HCT116 (cell line): Measurements from ENCODE around the gene SNAPC1. TPM values are rescaled to one million over a fixed set of nuclear protein-coding genes. Genes with fewer than 3 reads are reported as not detected.

Source experiments
- ATAC-seq: fragments of 200-7000 bp; cut with Tn5 transposase; 2 replicates; pipeline ENCODE4 v1.9.1; 2020; ENCODE audit warnings: mild to moderate bottlenecking, moderate library complexity
- BruUV-seq: library from RNA; stranded (reverse); fragments of 400-500 nt; replicated peaks from 2 replicates; lab custom pipeline; 2021; lab: Mats Ljungman, UMichigan
- CTCF ChIA-PET: fragments of 300-600 bp; sonication (Branson Sonifier 250); formaldehyde crosslinking; loops from one replicate; lab custom pipeline; 2021; ENCODE audit warnings: antibody characterized with exemption; lab: Charles Lee
- POLR2A ChIA-PET: fragments of 300-600, 350-600 bp; sonication (Branson Sonifier 250); formaldehyde crosslinking; loops from one replicate; lab custom pipeline; 2021; ENCODE audit warnings: antibody characterized with exemption; lab: Charles Lee
- RAD21 ChIA-PET, 2 experiments: fragments of 300-600 bp; sonication (Branson Sonifier 250); formaldehyde crosslinking; loops; one replicate each; lab custom pipeline; 2023; ENCODE audit warnings: low total read pairs in 2 of 2; ENCODE audit not compliant: uncharacterized antibody in 2 of 2, unreplicated experiment in 2 of 2, low non-redundant PET in 1 of 2; lab: Charles Lee
- DNase-seq: peaks from one replicate; pipeline ENCODE4 v3.0.0-alpha.2; 2010; ENCODE audit warnings: low read depth, low spot score
- H2AFZ ChIP-seq: fragments of 200-600 bp; shearing (Covaris generic), sonication (generic); 2 replicates; pipeline ENCODE4 v1.6.1; 2017; ENCODE audit warnings: low read depth, mixed run types, mixed read lengths, antibody characterized with exemption, low read length; ENCODE audit not compliant: poor library complexity, severe bottlenecking
- H3K27ac ChIP-seq: 2 replicates; pipeline ENCODE4 v1.5.1; 2012; ENCODE audit warnings: low read depth, low read length
- H3K27me3 ChIP-seq: fragments of 200-600 bp; sonication (generic); 2 replicates; pipeline ENCODE4 v1.6.1; 2016; ENCODE audit warnings: mixed run types, low read length, mixed read lengths; ENCODE audit not compliant: insufficient read depth
- H3K36me3 ChIP-seq, 2 experiments: fragments of 200-500 bp in 1 of 2; fragments of 200-600 bp in 1 of 2; sonication (Bioruptor generic) in 1 of 2; sonication (generic) in 1 of 2; 2 replicates each; pipeline versions ENCODE4 v1.5.1 to v1.6.1; 2014 to 2016; ENCODE audit warnings: low read length in 2 of 2, inconsistent platforms in 1 of 2, mixed read lengths in 1 of 2, mixed run types in 1 of 2; ENCODE audit not compliant: insufficient read depth in 2 of 2, control insufficient read depth in 1 of 2
- H3K4me1 ChIP-seq, 2 experiments: fragments of 200-600 bp in 1 of 2; sonication (generic) in 1 of 2; 2 replicates each; pipeline versions ENCODE4 v1.5.1 to v1.6.1; 2012 to 2017; ENCODE audit warnings: low read length in 2 of 2, inconsistent platforms in 1 of 2, mild to moderate bottlenecking in 1 of 2, mixed read lengths in 1 of 2, mixed run types in 1 of 2, moderate library complexity in 1 of 2; ENCODE audit not compliant: insufficient read depth in 2 of 2, control insufficient read depth in 1 of 2
- H3K4me2 ChIP-seq: fragments of 200-600 bp; sonication (generic); 2 replicates; pipeline ENCODE4 v1.6.1; 2017; ENCODE audit warnings: mixed run types, low read length, mixed read lengths
- H3K4me3 ChIP-seq, 2 experiments: fragments of 200-600 bp in 1 of 2; sonication (generic) in 1 of 2; replicated peaks in 1 of 2; 2 replicates each; pipeline ENCODE4 v1.5.1; 2011 to 2016; ENCODE audit warnings: low read length in 2 of 2, control low read depth in 1 of 2, low read depth in 1 of 2, mild to moderate bottlenecking in 1 of 2, mixed read lengths in 1 of 2, mixed run types in 1 of 2
- H3K79me2 ChIP-seq: fragments of 200-600 bp; sonication (generic); 2 replicates; pipeline ENCODE4 v1.6.1; 2017; ENCODE audit warnings: mild to moderate bottlenecking, mixed run types, low read length, moderate library complexity, mixed read lengths; ENCODE audit not compliant: insufficient read depth
- H3K9ac ChIP-seq: fragments of 200-600 bp; sonication (generic); 2 replicates; pipeline ENCODE4 v1.6.1; 2016; ENCODE audit warnings: low read length, mixed read lengths
- H3K9me2 ChIP-seq: fragments of 200-600 bp; sonication (generic), shearing (Covaris generic); 2 replicates; pipeline ENCODE4 v1.6.1; 2017; ENCODE audit warnings: mixed run types, mild to moderate bottlenecking, moderate library complexity; ENCODE audit not compliant: insufficient read depth
- H3K9me3 ChIP-seq, 2 experiments: fragments of 200-500 bp in 1 of 2; fragments of 200-600 bp in 1 of 2; sonication (Bioruptor generic) in 1 of 2; sonication (generic) in 1 of 2; 2 replicates each; pipeline ENCODE4 v1.6.1; 2014 to 2017; ENCODE audit warnings: low read length in 2 of 2, mixed read lengths in 2 of 2, inconsistent platforms in 1 of 2, low read depth in 1 of 2, mild to moderate bottlenecking in 1 of 2, mixed run types in 1 of 2, moderate library complexity in 1 of 2; ENCODE audit not compliant: control insufficient read depth in 1 of 2, insufficient read depth in 1 of 2
- H4K20me1 ChIP-seq: fragments of 200-600 bp; sonication (generic), shearing (Covaris generic); 2 replicates; pipeline ENCODE4 v1.6.1; 2017; ENCODE audit warnings: mixed run types, mild to moderate bottlenecking, moderate library complexity; ENCODE audit not compliant: insufficient read depth
- ATF3 ChIP-seq: IDR thresholded peaks from 2 replicates; pipeline ENCODE4 v1.6.1; 2012
- CBX3 ChIP-seq: IDR thresholded peaks from 2 replicates; pipeline ENCODE4 v1.6.1; 2012; ENCODE audit warnings: low read depth
- CEBPB ChIP-seq: IDR thresholded peaks from 2 replicates; pipeline ENCODE4 v1.6.1; 2012; ENCODE audit warnings: low read depth
- CTCF ChIP-seq, 3 experiments: fragments of 200-600 bp in 1 of 3; sonication (generic) in 1 of 3; IDR thresholded peaks in 2 of 3; conservative IDR thresholded peaks in 1 of 3; 2 replicates each; pipeline ENCODE4 v1.5.1; 2012 to 2017; ENCODE audit warnings: low read depth in 2 of 3, low read length in 2 of 3, antibody characterized with exemption in 1 of 3, borderline replicate concordance in 1 of 3, control low read depth in 1 of 3, mild to moderate bottlenecking in 1 of 3, mixed read lengths in 1 of 3, mixed run types in 1 of 3, moderate library complexity in 1 of 3; ENCODE audit not compliant: insufficient read depth in 1 of 3
- EGR1 ChIP-seq: IDR thresholded peaks from 2 replicates; pipeline ENCODE4 v1.6.1; 2012; ENCODE audit warnings: low read depth
- ELF1 ChIP-seq: IDR thresholded peaks from 2 replicates; pipeline ENCODE4 v1.6.1; 2012; ENCODE audit warnings: low read depth, borderline replicate concordance
- FOSL1 ChIP-seq: IDR thresholded peaks from 2 replicates; pipeline ENCODE4 v1.6.1; 2012; ENCODE audit warnings: low read depth
- JUND ChIP-seq: IDR thresholded peaks from 2 replicates; pipeline ENCODE4 v1.6.1; 2012
- POLR2A ChIP-seq: IDR thresholded peaks from 2 replicates; pipeline ENCODE4 v1.7.0; 2011; ENCODE audit warnings: borderline replicate concordance; ENCODE audit not compliant: insufficient read depth, insufficient read length; ENCODE audit errors: extremely low read depth
- POLR2AphosphoS5 ChIP-seq: IDR thresholded peaks from 2 replicates; pipeline ENCODE4 v1.6.1; 2011; ENCODE audit warnings: mild to moderate bottlenecking, low read depth, low read length, moderate library complexity
- REST ChIP-seq: IDR thresholded peaks from 2 replicates; pipeline ENCODE4 v1.6.1; 2012; ENCODE audit warnings: low read depth
- SIN3A ChIP-seq: IDR thresholded peaks from 2 replicates; pipeline ENCODE4 v1.6.1; 2012; ENCODE audit warnings: low read depth
- SP1 ChIP-seq: IDR thresholded peaks from 2 replicates; pipeline ENCODE4 v1.6.1; 2012; ENCODE audit warnings: low read depth
- SRF ChIP-seq: IDR thresholded peaks from 2 replicates; pipeline ENCODE4 v1.6.1; 2012; ENCODE audit warnings: low read depth
- TCF7L2 ChIP-seq: IDR thresholded peaks from 2 replicates; pipeline ENCODE4 v1.7.0; 2011; ENCODE audit warnings: borderline replicate concordance, inconsistent platforms; ENCODE audit not compliant: insufficient read depth, insufficient read length; ENCODE audit errors: extremely low read depth
- ZFX ChIP-seq: fragments of 450-650 bp; IDR thresholded peaks from 2 replicates; pipeline ENCODE4 v1.6.1; 2017
- intact Hi-C: fragments of 100-400 bp; cut with micrococcal nuclease; formaldehyde crosslinking; loops from 2 replicates; pipeline ENCODE4 v1.10.0; 2022
- total RNA-seq: library from RNA; stranded (reverse); gene quantifications from one replicate; pipeline ENCODE4 v1.2.1, GENCODE V29; 2021; ENCODE audit not compliant: unreplicated experiment

The SNAPC1 gene
- total RNA-seq, 1 experiment from 2014 or later, result 8.2 TPM

- Histone ChIP-seq H3K9me3 (no peaks in the 10 kb centered on the region), H2AFZ (no peak overlapping the region), H3K4me1 (no peaks in the 10 kb centered on the region), H3K4me2 (no peak overlapping the region), H3K79me2 (no peaks in the 10 kb centered on the region), H3K27me3 (no peaks in the 10 kb centered on the region), H3K9ac (no peak overlapping the region), H3K4me3 (no peak overlapping the region), H3K9me2 (no peaks in the 10 kb centered on the region), H3K36me3 (no peaks in the 10 kb centered on the region), H3K27ac (no peak overlapping the region), H4K20me1 (no peaks in the 10 kb centered on the region)
- DNase-seq (no peak), ATAC-seq (no peak)
- no peak for TF ChIP-seq POLR2AphosphoS5
- TF ChIP-seq CEBPB, result no peak
- TF ChIP-seq ZFX, result no peak
- no peak for TF ChIP-seq CTCF (IDR thresholded peaks at IDR 0.05 in 2 of 3, conservative IDR thresholded peaks at IDR 0.05 in 1 of 3; ENCODE audit: borderline replicate concordance in 1 of 3, insufficient read depth in 1 of 3, low read depth in 2 of 3, low read length in 2 of 3)
- no peak for TF ChIP-seq REST
- no peak for TF ChIP-seq CBX3
- no peak for TF ChIP-seq SP1
- TF ChIP-seq ATF3, result no peak
- TF ChIP-seq FOSL1, result no peak
- TF ChIP-seq TCF7L2, result no peak
- no peak for TF ChIP-seq SIN3A
- TF ChIP-seq SRF, result no peak
- TF ChIP-seq ELF1, result no peak
- no peak for TF ChIP-seq EGR1
- no peak for TF ChIP-seq JUND
- no peak for TF ChIP-seq POLR2A
- ChIA-PET CTCF (no interaction called here), RAD21 (no interaction called here), POLR2A (no interaction called here)
- intact Hi-C loops, result no loop called here
- BruUV-seq, result no TSS peak
Observed at GRCh38 chr14:61802010-61802568, 39.9 kb downstream of the SNAPC1 start.
